Stimulated activated CD8-positive, alpha-beta memory T cell treated with anti-CD3 and anti-CD28 coated beads, Interleukin-12 subunit alpha, Interleukin-12 subunit beta, amount 100 ng/mL, for 24 hours (primary cell): ENCODE results near the gene TEFM.
"Not testable (repeated sequence)": the region's sequence is repeated elsewhere in the genome, so short reads cannot be mapped to it uniquely, and the experiment has no call there.

ENCODE experiments used
- DNase-seq: peaks from one replicate; pipeline ENCODE4 v3.0.0-alpha.2; 2020; ENCODE audit errors: extremely low read depth

TEFM gene

GRCh38 chr17:30921544-30922196 lies 15.6 kb upstream of the TEFM start, which contains the start of gene ADAP2:
Gene ADAP2 (plus strand): TSS chr17:30921945. CDS start chr17:30922015, 70 bp downstream.
- DNase-seq: no peak

GRCh38 chr17:30920683-30921543 lies 14.9 kb upstream of the TEFM start:
- no peak for DNase-seq

- no peak for DNase-seq
Measured at GRCh38 chr17:30920282-30920681, 14.2 kb upstream of the TEFM start.

GRCh38 chr17:30917050-30917449 lies 11.0 kb upstream of the TEFM start:
- DNase-seq: no peak

- no peak for DNase-seq
Measured at GRCh38 chr17:30915833-30916611, 10.0 kb upstream of the TEFM start.

GRCh38 chr17:30913955-30914354 lies 7.9 kb upstream of the TEFM start:
- no peak for DNase-seq

- DNase-seq: not testable (repeated sequence)
Measured at GRCh38 chr17:30910151-30910550, 4.1 kb upstream of the TEFM start.

- DNase-seq: no peak
Measured at GRCh38 chr17:30908717-30909420, 2.8 kb upstream of the TEFM start.

GRCh38 chr17:30905742-30906100 lies 317 bp downstream of the TEFM start:
- DNase-seq: no peak

- no peak for DNase-seq
Measured at GRCh38 chr17:30897311-30897710, 8.7 kb downstream of the TEFM start.

GRCh38 chr17:30894236-30894635 lies 11.8 kb downstream of the TEFM start:
- DNase-seq: no peak

- no peak for DNase-seq
Measured at GRCh38 chr17:30886187-30886586, 19.9 kb downstream of the TEFM start.

- no peak for DNase-seq
Measured at GRCh38 chr17:30869005-30869404, 37.0 kb downstream of the TEFM start.

GRCh38 chr17:30864636-30865035 lies 41.4 kb downstream of the TEFM start:
- DNase-seq: no peak

GRCh38 chr17:30858556-30859250 lies 47.3 kb downstream of the TEFM start:
- no peak for DNase-seq

- DNase-seq: no peak
Measured at GRCh38 chr17:30854146-30854545, 51.9 kb downstream of the TEFM start.
